SU-DHL-6 (cell line): ENCODE data around the gene ZNF473.

Experiments
- H2AFZ ChIP-seq: fragments of 200-600 bp; sonication (generic); 2 replicates; pipeline ENCODE4 v1.6.1; 2014; ENCODE audit warnings: low read depth, mild to moderate bottlenecking, moderate library complexity, mixed read lengths, antibody characterized with exemption, low read length; ENCODE audit not compliant: severe bottlenecking
- H3F3A ChIP-seq: fragments of 200-600 bp; shearing (Covaris generic); 2 replicates; pipeline ENCODE4 v1.6.0; 2016; ENCODE audit warnings: antibody characterized with exemption, mild to moderate bottlenecking; ENCODE audit not compliant: insufficient read depth
- H3K27ac ChIP-seq: fragments of 200-600 bp; sonication (generic); 2 replicates; pipeline ENCODE4 v1.5.1; 2016; ENCODE audit warnings: low read depth, mild to moderate bottlenecking, low read length, moderate library complexity, mixed read lengths
- H3K27me3 ChIP-seq: fragments of 200-600 bp; sonication (generic), shearing (Covaris generic); 2 replicates; pipeline ENCODE4 v1.6.0; 2014; ENCODE audit warnings: mild to moderate bottlenecking, low read length
- H3K36me3 ChIP-seq: fragments of 200-600 bp; sonication (generic); 2 replicates; pipeline ENCODE4 v1.6.1; 2014; ENCODE audit warnings: mild to moderate bottlenecking, low read length, mixed read lengths
- H3K4me2 ChIP-seq: fragments of 300-600, 200-600 bp; shearing (Covaris generic), sonication (generic); 2 replicates; pipeline ENCODE4 v1.6.0; 2014; ENCODE audit warnings: low read length, low read depth, mild to moderate bottlenecking; ENCODE audit not compliant: poor library complexity, severe bottlenecking
- H3K4me3 ChIP-seq: fragments of 200-600 bp; sonication (generic); 2 replicates; pipeline ENCODE4 v1.5.1; 2014; ENCODE audit warnings: antibody characterized with exemption, low read length, mild to moderate bottlenecking, mixed read lengths; ENCODE audit not compliant: insufficient read depth, poor library complexity, severe bottlenecking
- H3K79me2 ChIP-seq: fragments of 200-600 bp; sonication (generic); 2 replicates; pipeline ENCODE4 v1.6.1; 2014; ENCODE audit warnings: mild to moderate bottlenecking, low read length, moderate library complexity; ENCODE audit not compliant: insufficient read depth
- H3K9ac ChIP-seq: fragments of 200-600 bp; sonication (generic); 2 replicates; pipeline ENCODE4 v1.7.0; 2014; ENCODE audit warnings: mild to moderate bottlenecking, low read length
- H3K9me2 ChIP-seq: fragments of 200-600 bp; sonication (generic); replicated peaks from 2 replicates; pipeline ENCODE4 v1.6.1; 2014; ENCODE audit warnings: low read length; ENCODE audit not compliant: insufficient read depth
- H3K9me3 ChIP-seq: fragments of 200-600 bp; sonication (generic); 2 replicates; pipeline ENCODE4 v1.6.1; 2014; ENCODE audit warnings: low read length, mixed read lengths; ENCODE audit not compliant: insufficient read depth
- H4K20me1 ChIP-seq: fragments of 200-600 bp; sonication (generic); 2 replicates; pipeline ENCODE4 v1.6.1; 2014; ENCODE audit warnings: low read depth, mild to moderate bottlenecking, antibody characterized with exemption, low read length, moderate library complexity, mixed read lengths
- EZH2phosphoT487 ChIP-seq: fragments of 200-600 bp; sonication (generic), shearing (Covaris generic); conservative IDR thresholded peaks from 2 replicates; pipeline ENCODE4 v1.6.1; 2018; ENCODE audit warnings: mild to moderate bottlenecking, antibody characterized with exemption, low read length, moderate library complexity, mixed read lengths
- TF ChIP-seq, protein P1 (sequence below): fragments of 200-600 bp; sonication (generic); IDR thresholded peaks from one replicate; pipeline ENCODE4 v1.5.1; 2017; ENCODE audit warnings: antibody characterized with exemption, mild to moderate bottlenecking, low read length, moderate library complexity; ENCODE audit not compliant: insufficient read depth, poor library complexity, severe bottlenecking

ZNF473 gene

DNA sequence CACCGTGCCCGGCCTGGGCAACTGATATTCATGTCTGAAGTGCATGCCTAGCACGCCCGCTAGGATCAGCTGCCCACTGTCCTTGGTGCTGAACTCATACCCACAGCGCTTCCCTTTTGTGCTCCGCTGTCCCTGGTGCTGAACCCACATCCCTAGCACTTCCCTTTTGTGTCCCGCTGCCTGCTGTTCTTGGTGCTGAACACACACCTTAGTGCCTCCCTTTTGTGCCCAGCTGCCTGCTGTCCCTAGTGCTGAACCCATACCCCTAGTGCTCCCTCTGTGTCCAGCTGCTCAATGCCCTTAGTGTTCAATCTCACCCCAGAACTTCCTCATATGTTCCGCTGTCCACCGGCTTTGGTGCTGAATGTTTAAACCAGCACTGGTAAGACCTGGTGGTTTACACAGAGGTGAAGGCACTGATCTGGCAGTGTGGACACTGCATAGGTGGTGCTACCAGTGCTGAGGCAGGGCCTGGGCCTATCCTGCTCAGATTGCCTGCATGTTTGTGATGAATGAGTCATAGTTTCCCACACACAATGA lies 38.6 kb upstream of the ZNF473 start:
- Histone ChIP-seq H3K27ac (no peak overlapping the region), H3K4me2 (no peak overlapping the region), H3K9me2 (no peaks in the 10 kb centered on the region), H3K9me3 (no peaks in the 10 kb centered on the region), H4K20me1 (no peaks in the 10 kb centered on the region), H3K27me3 (no peaks in the 10 kb centered on the region), H3K36me3 (0 out of 2 replicates have a peak, but pooled peaks cover under 1% of the 10 kb centered on the region), H3K79me2 (no peaks in the 10 kb centered on the region), H3F3A (no peaks in the 10 kb centered on the region), H3K4me3 (no peak overlapping the region), H2AFZ (no peak overlapping the region), H3K9ac (no peak overlapping the region)
- no peak for TF ChIP-seq EZH2phosphoT487
- TF ChIP-seq, protein P1, sequence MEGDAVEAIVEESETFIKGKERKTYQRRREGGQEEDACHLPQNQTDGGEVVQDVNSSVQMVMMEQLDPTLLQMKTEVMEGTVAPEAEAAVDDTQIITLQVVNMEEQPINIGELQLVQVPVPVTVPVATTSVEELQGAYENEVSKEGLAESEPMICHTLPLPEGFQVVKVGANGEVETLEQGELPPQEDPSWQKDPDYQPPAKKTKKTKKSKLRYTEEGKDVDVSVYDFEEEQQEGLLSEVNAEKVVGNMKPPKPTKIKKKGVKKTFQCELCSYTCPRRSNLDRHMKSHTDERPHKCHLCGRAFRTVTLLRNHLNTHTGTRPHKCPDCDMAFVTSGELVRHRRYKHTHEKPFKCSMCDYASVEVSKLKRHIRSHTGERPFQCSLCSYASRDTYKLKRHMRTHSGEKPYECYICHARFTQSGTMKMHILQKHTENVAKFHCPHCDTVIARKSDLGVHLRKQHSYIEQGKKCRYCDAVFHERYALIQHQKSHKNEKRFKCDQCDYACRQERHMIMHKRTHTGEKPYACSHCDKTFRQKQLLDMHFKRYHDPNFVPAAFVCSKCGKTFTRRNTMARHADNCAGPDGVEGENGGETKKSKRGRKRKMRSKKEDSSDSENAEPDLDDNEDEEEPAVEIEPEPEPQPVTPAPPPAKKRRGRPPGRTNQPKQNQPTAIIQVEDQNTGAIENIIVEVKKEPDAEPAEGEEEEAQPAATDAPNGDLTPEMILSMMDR, result no peak

DNA sequence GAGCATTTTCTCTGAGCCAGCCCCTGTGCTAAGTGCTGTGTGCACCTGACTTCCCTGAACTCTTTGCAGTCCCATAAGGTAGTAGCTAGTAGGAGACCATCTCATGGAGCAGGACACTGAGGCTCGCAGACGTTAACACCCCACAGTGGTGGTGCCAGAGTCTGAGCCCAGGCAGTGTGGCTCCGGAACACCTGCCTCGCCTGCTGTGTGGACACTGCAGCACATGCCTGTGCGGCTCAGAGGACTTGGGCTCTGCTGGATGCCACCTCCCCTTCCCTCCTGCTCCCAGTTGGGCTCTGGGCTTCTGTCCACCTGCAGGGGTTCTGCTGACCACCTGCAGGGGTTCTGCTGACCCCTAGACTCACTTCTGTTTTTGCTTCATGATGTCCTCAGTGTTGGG lies 37.8 kb upstream of the ZNF473 start:
- Histone ChIP-seq H3F3A (no peaks in the 10 kb centered on the region), H3K4me2 (no peak overlapping the region), H3K4me3 (no peak overlapping the region), H3K9ac (no peak overlapping the region), H3K27me3 (no peaks in the 10 kb centered on the region), H4K20me1 (no peaks in the 10 kb centered on the region), H3K27ac (no peak overlapping the region), H3K9me2 (no peaks in the 10 kb centered on the region), H3K36me3 (peaks cover 5% of the 10 kb centered on the region; the same call in 1 of the 2 replicates), H3K79me2 (no peaks in the 10 kb centered on the region), H2AFZ (no peak overlapping the region), H3K9me3 (no peaks in the 10 kb centered on the region)
- TF ChIP-seq, protein P1, result no peak

DNA sequence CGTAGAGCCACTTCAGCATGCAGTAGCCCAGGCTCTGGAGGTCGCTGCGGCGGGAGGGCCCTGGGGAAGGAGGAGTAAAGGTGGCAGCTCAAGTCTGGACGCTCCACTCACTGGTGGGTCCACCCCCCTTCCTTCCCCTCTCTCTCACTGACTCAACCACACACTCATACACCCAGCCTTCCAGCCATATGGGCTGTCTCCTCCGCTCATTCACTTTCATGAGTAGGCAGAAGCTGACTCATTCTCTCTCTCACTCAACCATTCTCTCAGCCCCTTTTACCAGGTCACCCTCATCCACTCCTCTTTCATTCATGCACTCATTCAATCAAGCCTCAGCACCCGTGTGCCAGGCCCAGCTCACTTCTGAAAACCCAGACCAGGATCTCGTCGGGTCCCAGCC lies 37.4 kb upstream of the ZNF473 start:
- TF ChIP-seq, protein P1, result no peak
- TF ChIP-seq EZH2phosphoT487, result no peak
- Histone ChIP-seq H3F3A (no peaks in the 10 kb centered on the region), H3K9me3 (no peaks in the 10 kb centered on the region), H3K79me2 (no peaks in the 10 kb centered on the region), H3K9me2 (no peaks in the 10 kb centered on the region), H3K27me3 (no peaks in the 10 kb centered on the region), H3K36me3 (peaks cover 5% of the 10 kb centered on the region; the same call in 1 of the 2 replicates), H2AFZ (no peak overlapping the region), H4K20me1 (no peaks in the 10 kb centered on the region), H3K4me2 (no peak overlapping the region), H3K4me3 (no peak overlapping the region), H3K9ac (no peak overlapping the region), H3K27ac (no peak overlapping the region)
